Occipital lobe (tissue), 2 donors: ENCODE measurements around the gene GIT2. TPM values are rescaled to one million over a fixed set of nuclear protein-coding genes. Genes with fewer than 3 reads are reported as not detected.
"Not testable (repeated sequence)": the region's sequence is repeated elsewhere in the genome, so short reads cannot be mapped to it uniquely, and the experiment has no call there.

Source experiments
- DNase-seq: peaks from one replicate; lab custom pipeline; 2025; lab: John Stamatoyannopoulos, UW
- total RNA-seq: library from RNA; depleted of rRNA; stranded (reverse); fragments of >200 nt; gene quantifications from one replicate; pipeline ENCODE4 v1.2.3, GENCODE V29; 2014

GIT2 gene
- total RNA-seq, 1 donor from 2014 or later: 27.8 TPM

GRCh38 chr12:109923481-109924245 is 72.5 kb downstream of the GIT2 start:
- DNase-seq: no peak

GRCh38 chr12:109923038-109923437 is 73.1 kb downstream of the GIT2 start:
- DNase-seq: no peak

- no peak for DNase-seq
These were observed 74.2 kb downstream of the GIT2 start for GRCh38 chr12:109921982-109922381.

- no peak for DNase-seq
These were observed 75.8 kb downstream of the GIT2 start for GRCh38 chr12:109920261-109920780.

GRCh38 chr12:109919456-109919855 is 76.7 kb downstream of the GIT2 start:
- DNase-seq: no peak

- no peak for DNase-seq
These were observed 80.1 kb downstream of the GIT2 start for GRCh38 chr12:109916045-109916444.

- DNase-seq: no peak
These were observed 80.8 kb downstream of the GIT2 start for GRCh38 chr12:109915171-109916040.

- DNase-seq: no peak
These were observed 81.7 kb downstream of the GIT2 start for GRCh38 chr12:109914461-109914860.

- DNase-seq: no peak
These were observed 83.3 kb downstream of the GIT2 start for GRCh38 chr12:109912855-109913321.

GRCh38 chr12:109910969-109911348 is 85.2 kb downstream of the GIT2 start:
- DNase-seq: no peak

GRCh38 chr12:109910254-109910968 is 85.8 kb downstream of the GIT2 start:
- DNase-seq: no peak

GRCh38 chr12:109905301-109905700 is 90.9 kb downstream of the GIT2 start:
- no peak for DNase-seq

GRCh38 chr12:109902891-109903418 is 93.2 kb downstream of the GIT2 start:
- no peak for DNase-seq

GRCh38 chr12:109900752-109901580 is 95.2 kb downstream of the GIT2 start:
- no peak for DNase-seq

- peak; percentile 78 for DNase-seq
These were observed 96.1 kb downstream of the GIT2 start, which contains the start of gene TCHP for GRCh38 chr12:109899783-109900751. TSS of gene TCHP (plus strand) at chr12:109900274. CDS start at chr12:109903027, 2,753 bp downstream.

- not testable (repeated sequence) for DNase-seq
These were observed 96.8 kb downstream of the GIT2 start for GRCh38 chr12:109899345-109899744.

GRCh38 chr12:109897029-109897428 is 99.1 kb downstream of the GIT2 start:
- no peak for DNase-seq

GRCh38 chr12:109896188-109896587 is 100.0 kb downstream of the GIT2 start:
- DNase-seq: no peak

- no peak for DNase-seq
These were observed 101.2 kb downstream of the GIT2 start for GRCh38 chr12:109894939-109895338.
